ENCODE data around the gene IL36G. TPM values are rescaled to one million over a fixed set of nuclear protein-coding genes. Genes with fewer than 3 reads are reported as not detected.

Gene IL36G
- total and polyA plus RNA-seq, 2 experiments from 2014 or later, result not detected

GRCh38 chr2:112989611-112990010 lies 11.8 kb downstream of the IL36G start:
- Mint-ChIP-seq H3K27me3 (ENCODE audit: insufficient read depth, low read depth, poor library complexity) (peaks cover 2% of the 10 kb centered on the region), H3K27ac (no peak overlapping the region), H3K36me3 (ENCODE audit: low read depth) (no peaks in the 10 kb centered on the region; the same call in 2 of the 3 replicates), H3K9me3 (peaks cover 29% of the 10 kb centered on the region), H3K4me1 (no peaks in the 10 kb centered on the region), H3K4me3 (no peak overlapping the region)
- Histone ChIP-seq H3K79me2 (replicated peaks; ENCODE audit: insufficient read depth) (no peaks in the 10 kb centered on the region), H3K4me3 (no peak overlapping the region), H3K36me3 (ENCODE audit: insufficient read depth) (no peaks in the 10 kb centered on the region), H4K20me1 (replicated peaks; ENCODE audit: insufficient read depth) (no peaks in the 10 kb centered on the region), H3K27ac (ENCODE audit: low read depth) (no peak overlapping the region), H2AFZ (no peak overlapping the region), H3K4me1 (ENCODE audit: insufficient read depth) (no peaks in the 10 kb centered on the region), H3K9me2 (ENCODE audit: insufficient read depth) (peaks cover 4% of the 10 kb centered on the region; the same call in 1 of the 2 replicates), H3F3A (replicated peaks; ENCODE audit: low read depth) (no peaks in the 10 kb centered on the region), H3K4me2 (no peak overlapping the region), H3K27me3 (ENCODE audit: insufficient read depth) (no peaks in the 10 kb centered on the region)
- TF ChIP-seq ZNF114 (CRISPR knock-in tag; IDR thresholded peaks at IDR 0.05) (no peak), CTCF (conservative IDR thresholded peaks at IDR 0.05; ENCODE audit: low read depth in 2 of 2) (no peak), STAT1 (IDR thresholded peaks at IDR 0.05; ENCODE audit: unreplicated experiment) (no peak), EZH2 (IDR thresholded peaks at IDR 0.05; ENCODE audit: low read depth, unreplicated experiment) (no peak)
- ATAC-seq (no peak), DNase-seq (ENCODE audit: low spot score) (no peak)

- Histone ChIP-seq H3K4me1 (ENCODE audit: insufficient read depth) (no peaks in the 10 kb centered on the region), H3K4me3 (no peak overlapping the region), H2AFZ (no peak overlapping the region), H3K79me2 (replicated peaks; ENCODE audit: insufficient read depth) (no peaks in the 10 kb centered on the region), H3F3A (replicated peaks; ENCODE audit: low read depth) (no peaks in the 10 kb centered on the region), H3K27ac (ENCODE audit: low read depth) (no peak overlapping the region), H3K27me3 (ENCODE audit: insufficient read depth) (no peaks in the 10 kb centered on the region), H3K4me2 (no peak overlapping the region), H4K20me1 (replicated peaks; ENCODE audit: insufficient read depth) (no peaks in the 10 kb centered on the region), H3K36me3 (ENCODE audit: insufficient read depth) (no peaks in the 10 kb centered on the region), H3K9me2 (ENCODE audit: insufficient read depth) (peaks cover 5% of the 10 kb centered on the region; the same call in 1 of the 2 replicates)
- Mint-ChIP-seq H3K4me1 (no peaks in the 10 kb centered on the region), H3K4me3 (no peak overlapping the region), H3K27me3 (ENCODE audit: insufficient read depth, low read depth, poor library complexity) (peaks cover under 1% of the 10 kb centered on the region), H3K36me3 (ENCODE audit: low read depth) (no peaks in the 10 kb centered on the region; the same call in 2 of the 3 replicates), H3K27ac (no peak overlapping the region), H3K9me3 (peaks cover 22% of the 10 kb centered on the region)
- DNase-seq (ENCODE audit: low spot score), result no peak
- ATAC-seq, result no peak
- TF ChIP-seq ZNF462 (CRISPR knock-in tag; IDR thresholded peaks at IDR 0.05) (no peak), REST (IDR thresholded peaks at IDR 0.05; ENCODE audit: unreplicated experiment) (no peak)
- TF ChIP-seq, protein P1, sequence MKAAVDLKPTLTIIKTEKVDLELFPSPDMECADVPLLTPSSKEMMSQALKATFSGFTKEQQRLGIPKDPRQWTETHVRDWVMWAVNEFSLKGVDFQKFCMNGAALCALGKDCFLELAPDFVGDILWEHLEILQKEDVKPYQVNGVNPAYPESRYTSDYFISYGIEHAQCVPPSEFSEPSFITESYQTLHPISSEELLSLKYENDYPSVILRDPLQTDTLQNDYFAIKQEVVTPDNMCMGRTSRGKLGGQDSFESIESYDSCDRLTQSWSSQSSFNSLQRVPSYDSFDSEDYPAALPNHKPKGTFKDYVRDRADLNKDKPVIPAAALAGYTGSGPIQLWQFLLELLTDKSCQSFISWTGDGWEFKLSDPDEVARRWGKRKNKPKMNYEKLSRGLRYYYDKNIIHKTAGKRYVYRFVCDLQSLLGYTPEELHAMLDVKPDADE (IDR thresholded peaks at IDR 0.05), result no peak
Observed at GRCh38 chr2:112993831-112994230, 16.0 kb downstream of the IL36G start.

Data from GM23338 (cell line).